Mesothelial cell of epicardium (in vitro differentiated cells): ENCODE results near the gene ANKRD39. TPM values are rescaled to one million over a fixed set of nuclear protein-coding genes. Genes with fewer than 3 reads are reported as not detected.

Source experiments
- DNase-seq, 2 experiments: peaks; one replicate each; pipeline ENCODE4 v3.0.0; 2021; ENCODE audit warnings: low spot score in 2 of 2; ENCODE audit not compliant: unreplicated experiment in 2 of 2
- H3K27ac Mint-ChIP-seq: 2 replicates; pipeline ENCODE4 v1.8.0; 2021; ENCODE audit warnings: mixed read lengths
- H3K27me3 Mint-ChIP-seq: 2 replicates; pipeline ENCODE4 v1.8.0; 2021; ENCODE audit warnings: low read depth, mixed read lengths
- H3K36me3 Mint-ChIP-seq: 2 replicates; pipeline ENCODE4 v1.8.0; 2021; ENCODE audit warnings: mixed read lengths
- H3K4me1 Mint-ChIP-seq: 2 replicates; pipeline ENCODE4 v1.8.0; 2021; ENCODE audit warnings: mixed read lengths
- H3K4me3 Mint-ChIP-seq: 2 replicates; pipeline ENCODE4 v1.8.0; 2021; ENCODE audit warnings: mild to moderate bottlenecking, moderate library complexity, mixed read lengths
- H3K9me3 Mint-ChIP-seq: 2 replicates; pipeline ENCODE4 v1.8.0; 2021; ENCODE audit warnings: mixed read lengths
- CTCF ChIP-seq: fragments of 200-600 bp; sonication (generic); IDR thresholded peaks from one replicate; pipeline ENCODE4 v1.5.0; 2021; ENCODE audit warnings: antibody characterized with exemption; ENCODE audit not compliant: unreplicated experiment
- total RNA-seq: library from RNA; stranded (reverse); gene quantifications from 3 replicates; pipeline ENCODE4 v1.2.1, GENCODE V29; 2021

Gene ANKRD39
- total RNA-seq, 1 donor from 2014 or later = 17.4 TPM

GRCh38 chr2:96821113-96821675 is 36.6 kb downstream of the ANKRD39 start:
- H3K36me3 Mint-ChIP-seq = peaks cover 6% of the 10 kb centered on the region
- H3K9me3 Mint-ChIP-seq = no peaks in the 10 kb centered on the region
- DNase-seq = no peak
- H3K27ac Mint-ChIP-seq = peak overlapping the region; percentile 1
- no peaks in the 10 kb centered on the region for H3K27me3 Mint-ChIP-seq
- no peak overlapping the region for H3K4me3 Mint-ChIP-seq
- no peak for TF ChIP-seq CTCF
- H3K4me1 Mint-ChIP-seq = peaks cover 67% of the 10 kb centered on the region

- no peak overlapping the region for H3K4me3 Mint-ChIP-seq
- DNase-seq = no peak
- no peak for TF ChIP-seq CTCF
- H3K4me1 Mint-ChIP-seq = peaks cover 74% of the 10 kb centered on the region
- no peaks in the 10 kb centered on the region for H3K27me3 Mint-ChIP-seq
- H3K9me3 Mint-ChIP-seq = no peaks in the 10 kb centered on the region
- H3K27ac Mint-ChIP-seq = no peak overlapping the region
- H3K36me3 Mint-ChIP-seq = peaks cover 6% of the 10 kb centered on the region
These were observed 37.8 kb downstream of the ANKRD39 start for GRCh38 chr2:96819876-96820511.

GRCh38 chr2:96819128-96819875 is 38.5 kb downstream of the ANKRD39 start:
- peaks cover 70% of the 10 kb centered on the region for H3K4me1 Mint-ChIP-seq
- H3K27ac Mint-ChIP-seq = no peak overlapping the region
- TF ChIP-seq CTCF = no peak
- H3K27me3 Mint-ChIP-seq = no peaks in the 10 kb centered on the region
- no peak overlapping the region for H3K4me3 Mint-ChIP-seq
- no peaks in the 10 kb centered on the region for H3K9me3 Mint-ChIP-seq
- H3K36me3 Mint-ChIP-seq = peaks cover 4% of the 10 kb centered on the region
- no peak for DNase-seq

- no peak overlapping the region for H3K27ac Mint-ChIP-seq
- DNase-seq = no peak
These were observed 39.9 kb downstream of the ANKRD39 start for GRCh38 chr2:96817882-96818281.

More at GRCh38 chr2:96817882-96818281, 39.9 kb downstream of the ANKRD39 start:
- no peaks in the 10 kb centered on the region for H3K9me3 Mint-ChIP-seq
- peaks cover 57% of the 10 kb centered on the region for H3K4me1 Mint-ChIP-seq
- H3K4me3 Mint-ChIP-seq = peak overlapping the region; percentile 74
- TF ChIP-seq CTCF = no peak
- H3K36me3 Mint-ChIP-seq = peaks cover 4% of the 10 kb centered on the region
- no peaks in the 10 kb centered on the region for H3K27me3 Mint-ChIP-seq
